ENCODE data around the gene PCCA. TPM values are rescaled to one million over a fixed set of nuclear protein-coding genes. Genes with fewer than 3 reads are reported as not detected.

Gene PCCA
- total and polyA plus RNA-seq, 9 donors = 23.5 to 62.4 (median 45.8) TPM

DNA sequence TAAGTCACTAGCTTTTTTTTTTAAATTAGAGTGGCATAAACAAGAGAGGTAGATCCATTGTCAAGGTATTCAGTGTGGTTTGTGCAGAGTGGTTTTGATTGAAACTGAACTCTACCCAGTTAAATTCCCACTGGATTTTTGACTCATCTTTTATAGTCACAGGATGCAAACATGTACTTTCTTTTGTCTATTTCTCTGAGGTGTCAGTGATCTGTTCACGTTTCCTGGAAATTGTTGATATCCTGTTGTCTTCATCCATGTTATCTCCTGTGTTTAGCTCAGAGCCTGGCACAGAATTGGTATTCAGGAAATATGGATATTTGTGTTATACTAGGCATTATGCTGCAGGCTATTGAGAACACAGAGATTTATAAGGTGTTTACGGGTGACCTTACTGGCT, 119.7 kb downstream of the PCCA start:
- Histone ChIP-seq H3K4me3 (no peak overlapping the region), H3K36me3 (no peaks in the 10 kb centered on the region), H3K27ac (no peak overlapping the region), H3K9me3 (no peaks in the 10 kb centered on the region), H3K4me1 (ENCODE audit: insufficient read depth) (no peaks in the 10 kb centered on the region), H3K27me3 (no peaks in the 10 kb centered on the region)
- intact Hi-C loops (cut with DNase I) = no loop called here
- WGBS, 3 donors = 41 to 93% (median 90%) methylated on average over 2 of the region's 2 CpGs
- TF ChIP-seq EP300 (IDR thresholded peaks at IDR 0.05) (no peak), POLR2A (IDR thresholded peaks at IDR 0.05) (no peak)
- TF ChIP-seq, protein P1, sequence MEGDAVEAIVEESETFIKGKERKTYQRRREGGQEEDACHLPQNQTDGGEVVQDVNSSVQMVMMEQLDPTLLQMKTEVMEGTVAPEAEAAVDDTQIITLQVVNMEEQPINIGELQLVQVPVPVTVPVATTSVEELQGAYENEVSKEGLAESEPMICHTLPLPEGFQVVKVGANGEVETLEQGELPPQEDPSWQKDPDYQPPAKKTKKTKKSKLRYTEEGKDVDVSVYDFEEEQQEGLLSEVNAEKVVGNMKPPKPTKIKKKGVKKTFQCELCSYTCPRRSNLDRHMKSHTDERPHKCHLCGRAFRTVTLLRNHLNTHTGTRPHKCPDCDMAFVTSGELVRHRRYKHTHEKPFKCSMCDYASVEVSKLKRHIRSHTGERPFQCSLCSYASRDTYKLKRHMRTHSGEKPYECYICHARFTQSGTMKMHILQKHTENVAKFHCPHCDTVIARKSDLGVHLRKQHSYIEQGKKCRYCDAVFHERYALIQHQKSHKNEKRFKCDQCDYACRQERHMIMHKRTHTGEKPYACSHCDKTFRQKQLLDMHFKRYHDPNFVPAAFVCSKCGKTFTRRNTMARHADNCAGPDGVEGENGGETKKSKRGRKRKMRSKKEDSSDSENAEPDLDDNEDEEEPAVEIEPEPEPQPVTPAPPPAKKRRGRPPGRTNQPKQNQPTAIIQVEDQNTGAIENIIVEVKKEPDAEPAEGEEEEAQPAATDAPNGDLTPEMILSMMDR (IDR thresholded peaks at IDR 0.05) = no peak
- DNase-seq = no peak

DNA sequence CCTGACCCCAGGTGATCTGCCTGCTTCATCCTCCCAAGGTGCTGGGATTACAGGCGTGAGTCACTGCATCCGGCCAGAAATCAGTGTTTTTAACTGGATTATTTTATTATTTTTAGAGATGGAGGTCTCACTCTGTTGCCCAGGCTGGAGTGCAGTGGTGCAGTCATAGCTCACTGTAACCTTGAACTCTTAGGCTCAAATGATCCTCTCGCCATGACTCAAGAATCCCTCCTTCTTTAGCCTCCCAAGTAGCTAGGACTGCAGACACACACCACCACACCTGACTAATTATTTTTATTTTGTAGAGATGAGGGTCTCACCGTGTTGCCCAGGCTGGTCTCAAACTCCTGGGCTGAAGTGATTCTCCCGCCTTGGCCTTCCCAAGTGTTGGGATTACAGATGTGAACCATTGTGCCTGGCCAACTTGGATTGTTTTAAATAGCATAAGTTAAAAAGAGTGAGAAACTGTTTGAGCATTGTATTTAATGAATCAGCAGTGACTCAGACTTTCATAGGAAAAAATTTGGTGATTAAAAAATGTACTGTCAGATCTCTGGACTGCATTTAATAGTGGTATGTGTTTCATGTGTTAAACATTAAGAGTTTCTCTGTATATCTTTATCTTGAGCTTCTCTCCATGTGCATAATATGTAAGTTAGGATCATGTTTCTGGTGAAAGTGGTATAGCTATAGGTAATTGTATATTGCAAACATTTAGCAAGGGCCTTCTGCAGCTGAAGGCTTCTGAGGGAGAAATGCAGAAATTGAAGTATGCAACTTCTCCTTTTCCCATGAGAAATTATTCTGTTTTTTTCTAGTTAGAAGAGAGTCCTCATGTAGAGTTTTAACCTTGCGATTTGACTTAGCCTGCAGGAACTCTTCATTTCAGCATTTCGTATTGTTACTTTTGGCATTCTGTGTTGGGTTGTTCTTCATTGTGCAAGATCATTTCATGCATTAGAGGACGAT, 121.2 kb downstream of the PCCA start:
- WGBS, 3 donors = 71 to 91% (median 90%) methylated on average over 8 of the region's 8 CpGs
- TF ChIP-seq POLR2A (IDR thresholded peaks at IDR 0.05) (no peak), EP300 (IDR thresholded peaks at IDR 0.05) (no peak)
- TF ChIP-seq, protein P1 (IDR thresholded peaks at IDR 0.05) = no peak
- DNase-seq = no peak

DNA sequence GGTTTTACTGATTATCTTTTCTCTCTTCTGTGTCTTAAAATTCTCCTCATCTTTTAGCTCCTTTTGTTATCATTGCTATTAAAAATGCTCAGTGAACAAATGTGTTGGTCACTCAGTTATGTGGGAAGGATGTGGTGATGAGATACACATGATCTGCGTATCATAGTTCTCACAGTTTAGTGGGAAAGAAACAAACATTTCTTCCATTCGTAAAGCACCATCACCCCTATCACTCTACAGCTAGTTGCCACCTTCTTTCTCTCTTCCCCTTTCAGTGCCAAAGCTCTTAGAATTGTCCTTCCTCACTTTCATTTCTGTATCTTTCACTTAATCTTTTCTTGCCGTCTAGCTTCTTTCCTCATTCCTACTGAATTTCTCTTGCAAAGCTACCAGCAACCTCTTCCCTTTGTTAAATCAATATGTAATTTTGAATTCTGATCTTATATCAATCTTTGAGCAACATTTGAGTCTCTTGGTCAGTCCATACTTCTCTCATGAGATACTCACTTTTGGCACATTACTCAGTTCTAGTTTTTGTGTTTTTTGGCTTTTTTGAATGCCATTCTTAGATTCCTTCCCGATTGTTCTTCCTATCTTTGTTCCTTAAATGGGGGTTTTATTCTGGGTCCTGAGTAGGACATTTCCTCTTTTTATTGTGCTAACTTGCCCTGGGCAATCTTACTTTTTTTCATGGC, 122.3 kb downstream of the PCCA start:
- H3K9me3 ChIP-seq = no peaks in the 10 kb centered on the region
- no peak for DNase-seq
- H3K36me3 ChIP-seq = no peaks in the 10 kb centered on the region
- no peak overlapping the region for H3K4me3 ChIP-seq
- no peak overlapping the region for H3K27ac ChIP-seq
- WGBS, 3 donors = 86 to 89% (median 87%) methylated on average over 4 of the region's 4 CpGs
- TF ChIP-seq POLR2A (IDR thresholded peaks at IDR 0.05) (no peak), EP300 (IDR thresholded peaks at IDR 0.05) (no peak)
- TF ChIP-seq, protein P1 (IDR thresholded peaks at IDR 0.05) = no peak
- intact Hi-C loops (cut with DNase I) = no loop called here
- H3K27me3 ChIP-seq = no peaks in the 10 kb centered on the region
- H3K4me1 ChIP-seq (ENCODE audit: insufficient read depth) = no peaks in the 10 kb centered on the region

More for the DNA sequence above, 121.2 kb downstream of the PCCA start:
- H3K4me1 ChIP-seq (ENCODE audit: insufficient read depth) = no peaks in the 10 kb centered on the region
- no peak overlapping the region for H3K4me3 ChIP-seq
- H3K36me3 ChIP-seq = no peaks in the 10 kb centered on the region
- no peak overlapping the region for H3K27ac ChIP-seq
- intact Hi-C loops (cut with DNase I) = no loop called here
- H3K9me3 ChIP-seq = no peaks in the 10 kb centered on the region
- no peaks in the 10 kb centered on the region for H3K27me3 ChIP-seq

DNA sequence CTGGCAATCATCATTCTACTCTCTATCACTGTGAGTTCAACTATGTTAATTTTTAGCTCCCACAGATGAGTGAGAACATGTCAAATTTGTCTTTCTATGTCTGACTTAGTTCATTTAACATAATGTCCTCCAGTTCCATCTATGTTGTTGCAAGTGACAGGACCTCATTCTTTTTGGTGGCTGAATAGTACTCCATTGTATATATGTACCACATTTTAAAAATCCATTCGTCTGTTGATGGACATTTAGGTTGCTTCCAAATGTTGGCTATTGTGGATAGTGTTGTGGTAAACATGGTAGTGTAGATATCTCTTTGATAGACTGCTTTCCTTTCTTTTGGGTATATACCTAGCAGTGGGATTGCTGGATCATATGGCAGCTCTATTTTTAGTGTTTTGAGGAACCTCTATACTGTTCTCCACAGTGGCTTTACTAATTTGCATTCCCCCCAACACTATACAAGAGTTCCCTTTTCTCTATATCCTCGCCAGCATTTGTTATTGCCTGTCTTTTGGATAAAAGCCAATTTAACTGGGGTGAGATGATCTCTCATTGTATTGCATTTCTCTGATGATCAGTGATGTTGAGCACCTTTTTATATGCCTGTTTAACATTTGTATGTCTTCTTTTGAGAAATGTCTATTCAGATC, 124.1 kb downstream of the PCCA start:
- H3K4me1 ChIP-seq (ENCODE audit: insufficient read depth) = no peaks in the 10 kb centered on the region
- no peaks in the 10 kb centered on the region for H3K27me3 ChIP-seq
- H3K36me3 ChIP-seq = no peaks in the 10 kb centered on the region
- no peaks in the 10 kb centered on the region for H3K9me3 ChIP-seq
- no peak for DNase-seq
- no peak overlapping the region for H3K4me3 ChIP-seq
- 93 to 99% (median 97%) methylated on average over 2 of the region's 2 CpGs for WGBS, 3 donors
- TF ChIP-seq, protein P1 (IDR thresholded peaks at IDR 0.05) = no peak
- TF ChIP-seq POLR2A (IDR thresholded peaks at IDR 0.05) (no peak), EP300 (IDR thresholded peaks at IDR 0.05) (no peak)
- H3K27ac ChIP-seq = no peak overlapping the region
- intact Hi-C loops (cut with DNase I) = no loop called here
